Measurements from ENCODE around the gene SOAT1.
"Not testable (repeated sequence)": the region's sequence is repeated elsewhere in the genome, so short reads cannot be mapped to it uniquely, and the experiment has no call there.

The SOAT1 gene

GRCh38 chr1:179365342-179366092 lies 71.9 kb downstream of the SOAT1 start, which contains the start of gene AXDND1:
AXDND1 (plus strand) TSS chr1:179365971; CDS start chr1:179366510, 539 bp downstream.
- peak; percentile 87 for DNase-seq

- DNase-seq: no peak
Observed at GRCh38 chr1:179366093-179366800, 72.7 kb downstream of the SOAT1 start.

GRCh38 chr1:179369751-179370341 lies 76.2 kb downstream of the SOAT1 start:
- DNase-seq: peak; percentile 15

GRCh38 chr1:179372160-179372559 lies 78.6 kb downstream of the SOAT1 start:
- DNase-seq: no peak

- DNase-seq: no peak
Observed at GRCh38 chr1:179376223-179376622, 82.6 kb downstream of the SOAT1 start.

GRCh38 chr1:179380299-179380698 lies 86.7 kb downstream of the SOAT1 start:
- no peak for DNase-seq

GRCh38 chr1:179384027-179384426 lies 90.4 kb downstream of the SOAT1 start:
- DNase-seq: no peak

- DNase-seq: no peak
Observed at GRCh38 chr1:179385510-179385909, 91.9 kb downstream of the SOAT1 start.

- DNase-seq: no peak
Observed at GRCh38 chr1:179393721-179394120, 100.1 kb downstream of the SOAT1 start.

GRCh38 chr1:179399399-179399798 lies 105.8 kb downstream of the SOAT1 start:
- not testable (repeated sequence) for DNase-seq

Measured in activated CD4-positive, alpha-beta T cell treated with anti-CD3 and anti-CD28 coated beads, Interleukin-2, amount 50 U/mL, for 1 hour (primary cell).